ENCODE results near the gene WWOX.

DNA sequence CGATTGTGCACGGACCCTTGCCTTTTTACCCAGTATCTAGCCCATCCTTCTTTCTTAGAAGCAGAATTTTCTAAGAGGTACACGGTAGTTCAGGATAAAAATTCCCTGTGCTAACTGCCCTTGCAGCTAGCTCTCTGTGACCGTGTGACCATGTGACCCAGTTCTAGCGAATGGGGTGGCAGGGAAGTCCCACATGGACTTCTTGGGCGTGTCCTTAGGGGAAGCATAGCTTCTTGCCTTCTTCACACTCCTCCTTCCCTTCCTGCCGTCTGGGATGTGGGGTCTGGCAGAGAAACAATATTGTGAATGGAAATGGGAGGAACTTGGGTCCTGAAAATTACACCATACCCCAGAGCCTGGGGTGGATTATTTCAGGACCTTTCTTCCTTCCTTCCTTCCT lies 830.4 kb downstream of the WWOX start:
- TF ChIP-seq, protein P1, sequence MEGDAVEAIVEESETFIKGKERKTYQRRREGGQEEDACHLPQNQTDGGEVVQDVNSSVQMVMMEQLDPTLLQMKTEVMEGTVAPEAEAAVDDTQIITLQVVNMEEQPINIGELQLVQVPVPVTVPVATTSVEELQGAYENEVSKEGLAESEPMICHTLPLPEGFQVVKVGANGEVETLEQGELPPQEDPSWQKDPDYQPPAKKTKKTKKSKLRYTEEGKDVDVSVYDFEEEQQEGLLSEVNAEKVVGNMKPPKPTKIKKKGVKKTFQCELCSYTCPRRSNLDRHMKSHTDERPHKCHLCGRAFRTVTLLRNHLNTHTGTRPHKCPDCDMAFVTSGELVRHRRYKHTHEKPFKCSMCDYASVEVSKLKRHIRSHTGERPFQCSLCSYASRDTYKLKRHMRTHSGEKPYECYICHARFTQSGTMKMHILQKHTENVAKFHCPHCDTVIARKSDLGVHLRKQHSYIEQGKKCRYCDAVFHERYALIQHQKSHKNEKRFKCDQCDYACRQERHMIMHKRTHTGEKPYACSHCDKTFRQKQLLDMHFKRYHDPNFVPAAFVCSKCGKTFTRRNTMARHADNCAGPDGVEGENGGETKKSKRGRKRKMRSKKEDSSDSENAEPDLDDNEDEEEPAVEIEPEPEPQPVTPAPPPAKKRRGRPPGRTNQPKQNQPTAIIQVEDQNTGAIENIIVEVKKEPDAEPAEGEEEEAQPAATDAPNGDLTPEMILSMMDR (IDR thresholded peaks at IDR 0.05 in 8 of 11, conservative IDR thresholded peaks at IDR 0.05 in 3 of 11), result no peak
- TF ChIP-seq POLR2AphosphoS5 (IDR thresholded peaks at IDR 0.05) (no peak), POLR2A (IDR thresholded peaks at IDR 0.05) (no peak)
